PC-3 (cell line): ENCODE measurements around the gene SMIM13.

ENCODE experiments used
- EZH2phosphoT487 ChIP-seq: fragments of 300-600 bp; sonication (generic); IDR thresholded peaks from 2 replicates; pipeline ENCODE4 v1.6.1; 2018; ENCODE audit warnings: mild to moderate bottlenecking, antibody characterized with exemption, low read length, borderline replicate concordance
- TF ChIP-seq, protein P1 (sequence below): fragments of 300-600 bp; sonication (generic); conservative IDR thresholded peaks from 2 replicates; pipeline ENCODE4 v1.5.1; 2017; ENCODE audit warnings: antibody characterized with exemption, low read depth, mild to moderate bottlenecking, low read length

DNA sequence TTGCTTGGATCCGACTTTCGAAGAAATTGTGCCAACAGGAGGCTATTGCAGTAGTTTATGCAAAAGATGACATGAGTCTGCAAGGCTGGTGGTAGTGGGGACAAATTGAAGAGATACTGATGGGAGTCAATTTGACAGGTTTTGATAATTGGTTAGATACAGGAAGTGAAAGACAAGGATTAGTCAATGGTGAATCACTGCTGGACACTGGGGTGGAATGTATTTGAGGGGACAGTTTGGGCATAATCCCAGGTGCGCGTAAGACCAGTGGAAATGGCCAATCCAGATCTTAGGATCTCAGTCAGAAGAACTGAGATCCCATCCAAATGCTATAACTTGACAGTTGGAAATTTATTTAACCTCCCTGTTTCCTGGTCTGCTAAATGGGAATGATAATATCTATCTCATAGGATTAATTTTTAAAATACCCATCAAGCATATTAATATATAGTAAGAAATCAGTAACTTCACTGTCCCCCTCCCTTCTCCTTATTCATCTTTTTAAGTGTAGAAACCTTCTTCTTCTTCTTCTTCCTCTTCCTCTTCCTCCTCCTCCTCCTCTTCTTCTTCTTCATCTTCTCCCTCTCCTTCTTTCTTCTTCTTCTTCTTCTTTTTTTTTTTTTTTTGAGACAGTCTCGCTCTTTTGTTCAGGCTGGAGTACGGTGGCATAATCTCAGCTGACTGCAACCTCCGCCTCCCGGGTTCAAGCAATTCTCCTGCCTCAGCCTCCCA lies 48.8 kb downstream of the SMIM13 start:
- TF ChIP-seq, protein P1, sequence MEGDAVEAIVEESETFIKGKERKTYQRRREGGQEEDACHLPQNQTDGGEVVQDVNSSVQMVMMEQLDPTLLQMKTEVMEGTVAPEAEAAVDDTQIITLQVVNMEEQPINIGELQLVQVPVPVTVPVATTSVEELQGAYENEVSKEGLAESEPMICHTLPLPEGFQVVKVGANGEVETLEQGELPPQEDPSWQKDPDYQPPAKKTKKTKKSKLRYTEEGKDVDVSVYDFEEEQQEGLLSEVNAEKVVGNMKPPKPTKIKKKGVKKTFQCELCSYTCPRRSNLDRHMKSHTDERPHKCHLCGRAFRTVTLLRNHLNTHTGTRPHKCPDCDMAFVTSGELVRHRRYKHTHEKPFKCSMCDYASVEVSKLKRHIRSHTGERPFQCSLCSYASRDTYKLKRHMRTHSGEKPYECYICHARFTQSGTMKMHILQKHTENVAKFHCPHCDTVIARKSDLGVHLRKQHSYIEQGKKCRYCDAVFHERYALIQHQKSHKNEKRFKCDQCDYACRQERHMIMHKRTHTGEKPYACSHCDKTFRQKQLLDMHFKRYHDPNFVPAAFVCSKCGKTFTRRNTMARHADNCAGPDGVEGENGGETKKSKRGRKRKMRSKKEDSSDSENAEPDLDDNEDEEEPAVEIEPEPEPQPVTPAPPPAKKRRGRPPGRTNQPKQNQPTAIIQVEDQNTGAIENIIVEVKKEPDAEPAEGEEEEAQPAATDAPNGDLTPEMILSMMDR, result no peak
- no peak for TF ChIP-seq EZH2phosphoT487
